ENCODE results near the gene RPL18A. TPM values are rescaled to one million over a fixed set of nuclear protein-coding genes. Genes with fewer than 3 reads are reported as not detected.
A peak's percentile ranks its signal among the peaks of the same experiment; 100 is the strongest.

The RPL18A gene
- polyA plus RNA-seq, 1 of the 3 experiments (the other 2 are of a cell fraction) = 2,695 TPM

- Histone ChIP-seq H3K9me2 (no peaks in the 10 kb centered on the region), H4K20me1 (ENCODE audit: insufficient read depth) (peaks cover 50% of the 10 kb centered on the region), H3K4me1 (ENCODE audit: control insufficient read depth in 1 of 2, insufficient read depth in 2 of 2, low read depth in 1 of 2, low read length in 1 of 2) (peaks cover 0 to 16% of the 10 kb centered on the region in 2 experiments; a peak in 1 of 4 replicates), H3K9ac (no peak overlapping the region), H3K4me2 (no peak overlapping the region), H2AFZ (ENCODE audit: low read depth) (no peak overlapping the region), H3F3A (replicated peaks; ENCODE audit: insufficient read depth) (peaks cover 34% of the 10 kb centered on the region), H3K27ac (ENCODE audit: low read depth in 2 of 2, low read length in 1 of 2) (no peak overlapping the region), H3K79me2 (ENCODE audit: insufficient read depth) (peaks cover 22% of the 10 kb centered on the region), H3K27me3 (ENCODE audit: insufficient read depth) (no peaks in the 10 kb centered on the region), H3K4me3 (ENCODE audit: low read depth in 2 of 2, low read length in 1 of 2) (no peak overlapping the region), H3K9me3 (no peaks in the 10 kb centered on the region), H3K36me3 (replicated peaks in 1 of 2; ENCODE audit: control insufficient read depth in 1 of 2, insufficient read depth in 2 of 2, low read length in 1 of 2) (peaks cover 33 to 45% of the 10 kb centered on the region in 2 experiments)
- ChIA-PET POLR2A (interaction anchor here (2.8 kb wide), 1 partner anchor 67 kb away, joined by 12 read pairs; the partner anchor contains the start of gene CCDC124), CTCF (interaction anchor here (1.0 to 13.8 kb wide), 2 partner anchors 69 to 132 kb away, joined by 5 to 139 read pairs; partner anchors contain the start of gene CCDC124)
- peak; percentile 32 for DNase-seq
- TF ChIP-seq GABPA (IDR thresholded peaks at IDR 0.05; ENCODE audit: low read depth) = no peak
- TF ChIP-seq TAF1 (IDR thresholded peaks at IDR 0.05; ENCODE audit: borderline replicate concordance, low read depth, low read length) = no peak
- no peak for TF ChIP-seq REST (IDR thresholded peaks at IDR 0.05; ENCODE audit: low read depth, low read length)
- TF ChIP-seq MXI1 (IDR thresholded peaks at IDR 0.05; ENCODE audit: low read depth, low read length) = no peak
- TF ChIP-seq RCOR1 (IDR thresholded peaks at IDR 0.05; ENCODE audit: low read length) = no peak
- peak; percentile 24 for TF ChIP-seq CHD2 (IDR thresholded peaks at IDR 0.05; ENCODE audit: low read length, partially characterized antibody)
- peak; percentile 14; the same call in 1 of the 2 replicates for TF ChIP-seq SIN3A (IDR thresholded peaks at IDR 0.05; ENCODE audit: borderline replicate concordance, low read depth, low read length)
- TF ChIP-seq TEAD4 (IDR thresholded peaks at IDR 0.05; ENCODE audit: borderline replicate concordance, insufficient read depth) = no peak
- TF ChIP-seq POLR2AphosphoS5 (IDR thresholded peaks at IDR 0.05; ENCODE audit: low read depth, low read length) = peak; percentile 56
- TF ChIP-seq IRF3 (IDR thresholded peaks at IDR 0.05; ENCODE audit: low read depth, low read length) = no peak
- TF ChIP-seq NRF1 (IDR thresholded peaks at IDR 0.05; ENCODE audit: low read depth, low read length) = no peak
- TF ChIP-seq CTCF (IDR thresholded peaks at IDR 0.05) = no peak
- WGBS (ENCODE audit: low lambda C conversion rate) = 92% methylated on average over 8 of the region's 13 CpGs
Observed at GRCh38 chr19:17865364-17866311, 5.9 kb downstream of the RPL18A start.

All from SK-N-SH (cell line).